ENCODE data around the gene ZNF771. TPM values are rescaled to one million over a fixed set of nuclear protein-coding genes. Genes with fewer than 3 reads are reported as not detected.
A peak's percentile ranks its signal among the peaks of the same experiment; 100 is the strongest.

The ZNF771 gene
- total and polyA plus RNA-seq, 9 of the 15 experiments (the other 6 are each of a cell fraction or from before 2014, with no cell fraction given) = 1.5 to 12.6 (median 4.4) TPM

DNA sequence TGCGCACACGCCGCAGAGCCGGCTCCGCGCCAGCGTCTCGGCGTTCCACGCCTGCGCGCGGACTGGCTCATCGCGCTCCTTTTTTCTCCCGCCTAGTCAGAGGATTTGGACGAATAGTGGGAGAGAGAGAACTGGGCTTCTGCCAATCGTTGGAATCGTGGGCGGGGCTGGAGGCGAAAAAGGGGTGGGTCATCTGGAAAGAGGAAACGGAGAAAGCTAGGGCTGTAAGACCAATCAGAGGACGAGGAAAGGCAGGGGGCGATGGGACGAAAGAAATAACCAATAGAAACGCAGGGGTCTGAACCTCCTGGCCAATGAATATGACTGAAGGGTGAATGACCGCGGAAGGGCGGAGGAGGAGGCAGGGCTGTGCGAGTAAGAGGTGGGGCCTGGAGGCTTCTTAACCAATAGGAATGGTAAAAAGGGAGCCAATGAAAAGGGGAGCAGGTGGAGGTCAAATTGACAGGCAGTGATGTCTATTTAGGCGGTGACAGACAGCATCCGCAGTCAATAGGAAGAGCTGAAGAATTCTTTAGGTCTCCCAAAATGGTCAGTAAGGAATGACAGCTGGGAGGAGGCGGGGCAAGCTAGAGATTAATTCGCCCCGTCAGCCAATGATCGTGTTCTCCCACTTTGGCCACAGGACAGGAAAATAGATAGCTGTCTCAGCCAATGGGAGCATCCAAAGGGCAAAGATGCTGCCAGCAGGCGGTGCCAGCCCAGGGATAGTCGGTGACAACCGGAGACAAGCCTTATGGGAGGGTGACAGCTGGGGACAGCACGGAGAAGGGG is 36.8 kb upstream of the ZNF771 start, which contains the start of gene TBC1D10B (continued):
- TF ChIP-seq, protein P1, sequence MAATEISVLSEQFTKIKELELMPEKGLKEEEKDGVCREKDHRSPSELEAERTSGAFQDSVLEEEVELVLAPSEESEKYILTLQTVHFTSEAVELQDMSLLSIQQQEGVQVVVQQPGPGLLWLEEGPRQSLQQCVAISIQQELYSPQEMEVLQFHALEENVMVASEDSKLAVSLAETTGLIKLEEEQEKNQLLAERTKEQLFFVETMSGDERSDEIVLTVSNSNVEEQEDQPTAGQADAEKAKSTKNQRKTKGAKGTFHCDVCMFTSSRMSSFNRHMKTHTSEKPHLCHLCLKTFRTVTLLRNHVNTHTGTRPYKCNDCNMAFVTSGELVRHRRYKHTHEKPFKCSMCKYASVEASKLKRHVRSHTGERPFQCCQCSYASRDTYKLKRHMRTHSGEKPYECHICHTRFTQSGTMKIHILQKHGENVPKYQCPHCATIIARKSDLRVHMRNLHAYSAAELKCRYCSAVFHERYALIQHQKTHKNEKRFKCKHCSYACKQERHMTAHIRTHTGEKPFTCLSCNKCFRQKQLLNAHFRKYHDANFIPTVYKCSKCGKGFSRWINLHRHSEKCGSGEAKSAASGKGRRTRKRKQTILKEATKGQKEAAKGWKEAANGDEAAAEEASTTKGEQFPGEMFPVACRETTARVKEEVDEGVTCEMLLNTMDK (IDR thresholded peaks at IDR 0.05; ENCODE audit: borderline replicate concordance, insufficient read depth, low read depth, low read length, poor library complexity, severe bottlenecking) = peak; percentile 23
- TF ChIP-seq SPI1 (IDR thresholded peaks at IDR 0.05; ENCODE audit: borderline replicate concordance, low read depth, low read length) = peak; percentile 94
- peak; percentile 98 for TF ChIP-seq NEUROD1 (IDR thresholded peaks at IDR 0.05; ENCODE audit: borderline replicate concordance, low read depth, low read length, partially characterized antibody)
- peak; percentile 32 to 62; a peak in 2 of 4 replicates for TF ChIP-seq MAZ (CRISPR knock-in tag; conservative IDR thresholded peaks at IDR 0.05 in 1 of 2, IDR thresholded peaks at IDR 0.05 in 1 of 2)
- peak; percentile 61 for TF ChIP-seq CREM (IDR thresholded peaks at IDR 0.05; ENCODE audit: low read depth)
- no peak for TF ChIP-seq SMARCB1 (IDR thresholded peaks at IDR 0.05; ENCODE audit: insufficient read length, low read depth)
- TF ChIP-seq, protein P2, sequence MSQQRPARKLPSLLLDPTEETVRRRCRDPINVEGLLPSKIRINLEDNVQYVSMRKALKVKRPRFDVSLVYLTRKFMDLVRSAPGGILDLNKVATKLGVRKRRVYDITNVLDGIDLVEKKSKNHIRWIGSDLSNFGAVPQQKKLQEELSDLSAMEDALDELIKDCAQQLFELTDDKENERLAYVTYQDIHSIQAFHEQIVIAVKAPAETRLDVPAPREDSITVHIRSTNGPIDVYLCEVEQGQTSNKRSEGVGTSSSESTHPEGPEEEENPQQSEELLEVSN (IDR thresholded peaks at IDR 0.05; ENCODE audit: borderline replicate concordance in 1 of 2, extremely low read depth in 1 of 2, insufficient read depth in 1 of 2, insufficient read length in 1 of 2, low read depth in 1 of 2, low read length in 1 of 2, poor library complexity in 1 of 2, severe bottlenecking in 1 of 2) = peak in 1 of 2 experiments; percentile 70
- no peak for TF ChIP-seq PML (IDR thresholded peaks at IDR 0.05; ENCODE audit: low read length)
- TF ChIP-seq EGR1 (conservative IDR thresholded peaks at IDR 0.05) = peak; percentile 77
- 0 out of 2 replicates have a peak, but pooled peaks have one; percentile 35 for TF ChIP-seq FOXJ2 (tag; IDR thresholded peaks at IDR 0.05)
- peak; percentile 77 to 95 for TF ChIP-seq SRF (CRISPR knock-in tag; IDR thresholded peaks at IDR 0.05)
- TF ChIP-seq GABPB1 (CRISPR knock-in tag; IDR thresholded peaks at IDR 0.05) = peak; percentile 61; the same call in 1 of the 2 replicates
- TF ChIP-seq, protein P3, sequence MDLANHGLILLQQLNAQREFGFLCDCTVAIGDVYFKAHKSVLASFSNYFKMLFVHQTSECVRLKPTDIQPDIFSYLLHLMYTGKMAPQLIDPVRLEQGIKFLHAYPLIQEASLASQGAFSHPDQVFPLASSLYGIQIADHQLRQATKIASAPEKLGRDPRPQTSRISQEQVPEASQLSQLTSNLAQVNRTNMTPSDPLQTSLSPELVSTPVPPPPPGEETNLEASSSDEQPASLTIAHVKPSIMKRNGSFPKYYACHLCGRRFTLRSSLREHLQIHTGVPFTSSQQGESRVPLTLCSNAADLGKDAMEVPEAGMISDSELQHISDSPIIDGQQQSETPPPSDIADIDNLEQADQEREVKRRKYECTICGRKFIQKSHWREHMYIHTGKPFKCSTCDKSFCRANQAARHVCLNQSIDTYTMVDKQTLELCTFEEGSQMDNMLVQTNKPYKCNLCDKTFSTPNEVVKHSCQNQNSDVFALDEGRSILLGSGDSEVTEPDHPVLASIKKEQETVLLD (IDR thresholded peaks at IDR 0.05) = peak; percentile 27; the same call in 1 of the 2 replicates
- TF ChIP-seq DPF2 (IDR thresholded peaks at IDR 0.05) = no peak
- no peak for TF ChIP-seq BRD4 (IDR thresholded peaks at IDR 0.05)
- TF ChIP-seq ELF4 (CRISPR knock-in tag; IDR thresholded peaks at IDR 0.05) = peak; percentile 74
- TF ChIP-seq MYC (IDR thresholded peaks at IDR 0.05; ENCODE audit: low read depth, low read length) = peak; percentile 23
- TF ChIP-seq MYC (CRISPR knock-in tag; IDR thresholded peaks at IDR 0.05; ENCODE audit: borderline replicate concordance, low read depth) = no peak
- peak; percentile 88 for TF ChIP-seq CHD2 (IDR thresholded peaks at IDR 0.05; ENCODE audit: low read depth, low read length)
- TF ChIP-seq ZNF764 (CRISPR knock-in tag; IDR thresholded peaks at IDR 0.05; ENCODE audit: low read depth) = no peak
- no peak for TF ChIP-seq SMAD4 (CRISPR knock-in tag; conservative IDR thresholded peaks at IDR 0.05)
- TF ChIP-seq FOXM1 (IDR thresholded peaks at IDR 0.05; ENCODE audit: low read depth) = 0 out of 2 replicates have a peak, but pooled peaks have one; percentile 50
- TF ChIP-seq FOXM1 (CRISPR knock-in tag; IDR thresholded peaks at IDR 0.05; ENCODE audit: low read depth) = no peak

Measured in K562 (cell line).